K562 (cell line): ENCODE measurements around the gene CRYBG3. TPM values are rescaled to one million over a fixed set of nuclear protein-coding genes. Genes with fewer than 3 reads are reported as not detected.

ENCODE experiments used
- ATAC-seq: fragments of 200-7000 bp; cut with Tn5 transposase; 3 replicates; pipeline ENCODE4 v1.9.1; 2020; ENCODE audit warnings: moderate library complexity
- BruUV-seq: library from RNA; stranded (reverse); fragments of 400-500 nt; replicated peaks from 2 replicates; lab custom pipeline; 2021; lab: Mats Ljungman, UMichigan
- CTCF ChIA-PET: fragments of 300-600 bp; formaldehyde crosslinking; extraction: SDS; loops from one replicate; lab custom pipeline; 2021; ENCODE audit warnings: low intra/inter-chr PET ratio; lab: Yijun Ruan, JAX
- POLR2A ChIA-PET: fragments of 300-600, 350-650 bp; sonication (Branson Sonifier 250); formaldehyde crosslinking; extraction: SDS; loops from one replicate; lab custom pipeline; 2021; ENCODE audit warnings: antibody characterized with exemption, inconsistent platforms; lab: Yijun Ruan, JAX
- DNase-seq, 4 experiments: peaks; one replicate each; pipeline versions ENCODE4 v3.0.0 to v3.0.0-alpha.2; 2011 to 2018; ENCODE audit warnings: low spot score in 3 of 4, mixed read lengths in 3 of 4; ENCODE audit errors: extremely low read depth in 1 of 4
- FAIRE-seq: peaks from 2 replicates; lab custom pipeline; 2011; peaks lifted over from hg19 to GRCh38; lab: Jason Lieb, UNC
- H2AFZ ChIP-seq: 2 replicates; pipeline ENCODE4 v1.6.0; 2011; ENCODE audit warnings: low read depth, low read length, control low read depth, inconsistent platforms
- H3K27ac ChIP-seq: fragments of 200-600 bp; 3 replicates; pipeline ENCODE4 v1.8.0; 2011; ENCODE audit warnings: low read depth, mild to moderate bottlenecking, control low read depth, inconsistent platforms, low read length, moderate library complexity, mixed read lengths; ENCODE audit errors: extremely low read depth
- H3K27me3 ChIP-seq, 2 experiments: fragments of 300-600 bp in 1 of 2; 2 replicates in 1 of 2; 3 replicates in 1 of 2; pipeline versions ENCODE4 v1.6.0 to v1.8.0; 2011; ENCODE audit warnings: inconsistent platforms in 2 of 2, low read length in 2 of 2, mild to moderate bottlenecking in 1 of 2, mixed read lengths in 1 of 2, moderate library complexity in 1 of 2; ENCODE audit not compliant: control insufficient read depth in 2 of 2, insufficient read depth in 2 of 2
- H3K36me3 ChIP-seq: fragments of 300-600 bp; 3 replicates; pipeline ENCODE4 v1.8.0; 2011; ENCODE audit warnings: mild to moderate bottlenecking, low read length, inconsistent platforms; ENCODE audit not compliant: control insufficient read depth, insufficient read depth
- H3K4me1 ChIP-seq, 2 experiments: fragments of 200-600 bp in 1 of 2; replicated peaks in 1 of 2; 2 replicates in 1 of 2; 3 replicates in 1 of 2; pipeline versions ENCODE4 v1.5.1 to v1.8.0; 2011; ENCODE audit warnings: inconsistent platforms in 2 of 2, low read length in 2 of 2, mild to moderate bottlenecking in 1 of 2, mixed read lengths in 1 of 2, moderate library complexity in 1 of 2; ENCODE audit not compliant: control insufficient read depth in 2 of 2, insufficient read depth in 2 of 2
- H3K4me2 ChIP-seq: 2 replicates; pipeline ENCODE4 v1.6.1; 2011; ENCODE audit warnings: low read length, control low read depth, inconsistent platforms, mixed read lengths; ENCODE audit not compliant: insufficient read depth
- H3K4me3 ChIP-seq: fragments of 200-600 bp; sonication (generic), shearing (Covaris generic); 2 replicates; pipeline ENCODE4 v1.5.1; 2016; ENCODE audit warnings: control low read depth, inconsistent platforms
- H3K79me2 ChIP-seq: fragments of 200-600 bp; 3 replicates; pipeline ENCODE4 v1.8.0; 2011; ENCODE audit warnings: low read length, inconsistent platforms; ENCODE audit not compliant: control insufficient read depth, insufficient read depth
- H3K9ac ChIP-seq, 2 experiments: 2 replicates each; pipeline versions ENCODE4 v1.6.0 to v1.6.1; 2011; ENCODE audit warnings: low read depth in 2 of 2, low read length in 2 of 2, control low read depth in 1 of 2, inconsistent platforms in 1 of 2, mild to moderate bottlenecking in 1 of 2, mixed read lengths in 1 of 2; ENCODE audit not compliant: insufficient read depth in 1 of 2
- H3K9me1 ChIP-seq: one replicate; pipeline ENCODE4 v1.6.0; 2011; ENCODE audit warnings: inconsistent platforms, mild to moderate bottlenecking, low read length, moderate library complexity; ENCODE audit not compliant: control insufficient read depth, insufficient read depth
- H3K9me3 ChIP-seq: replicated peaks from 2 replicates; pipeline ENCODE4 v1.5.1; 2011; ENCODE audit warnings: low read depth, low read length, inconsistent platforms; ENCODE audit not compliant: control insufficient read depth, insufficient read depth
- H4K20me1 ChIP-seq: replicated peaks from 2 replicates; pipeline ENCODE4 v1.6.1; 2011; ENCODE audit warnings: low read length, inconsistent platforms, mixed read lengths; ENCODE audit not compliant: control insufficient read depth, insufficient read depth
- ATF3 ChIP-seq, 2 experiments: fragments of 450-650 bp in 1 of 2; sonication (generic) in 1 of 2; formaldehyde crosslinking in 1 of 2; IDR thresholded peaks in 1 of 2; conservative IDR thresholded peaks in 1 of 2; 2 replicates each; pipeline versions ENCODE4 v1.6.1 to v1.8.1; 2016 to 2023; ENCODE audit warnings: mild to moderate bottlenecking in 2 of 2, moderate library complexity in 2 of 2, inconsistent platforms in 1 of 2, missing genetic modification reagents in 1 of 2
- MAFK ChIP-seq: IDR thresholded peaks from 2 replicates; pipeline ENCODE4 v1.6.1; 2011; ENCODE audit warnings: low read length, improper control_type of control experiment
- MNT ChIP-seq, 2 experiments: fragments of 450-650 bp; conservative IDR thresholded peaks; 2 replicates each; pipeline ENCODE4 v1.6.1; 2017; ENCODE audit warnings: mild to moderate bottlenecking in 2 of 2, moderate library complexity in 2 of 2
- POLR2AphosphoS5 ChIP-seq: IDR thresholded peaks from 2 replicates; pipeline ENCODE4 v1.6.1; 2011; ENCODE audit warnings: mild to moderate bottlenecking, low read depth, low read length, moderate library complexity; ENCODE audit not compliant: control insufficient read depth, insufficient read depth
- ZNF511 ChIP-seq: sonication (generic); formaldehyde crosslinking; IDR thresholded peaks from 2 replicates; pipeline ENCODE4 v1.8.0; 2022; ENCODE audit warnings: mild to moderate bottlenecking, missing genetic modification reagents
- ZNF644 ChIP-seq: fragments of 200-800 bp; sonication (Bioruptor generic); IDR thresholded peaks from 2 replicates; pipeline ENCODE4 v1.6.1; 2016; ENCODE audit warnings: low read depth, missing genetic modification characterization, missing compliant biosample characterization
- WGBS: fragments of 100-300 bp; shearing (Covaris generic); methylation state at CpG from one replicate; pipeline ENCODE4 v1.1.6; 2016; ENCODE audit warnings: low coverage, mixed read lengths; ENCODE audit not compliant: insufficient coverage; ENCODE audit errors: missing lambda C conversion rate; 5-methylcytosine and 5-hydroxymethylcytosine counted together
- in situ Hi-C: fragments of 300-500 bp; cut with MboI; formaldehyde crosslinking; loops from 4 replicates; pipeline ENCODE4 v1.15.0; 2018; ENCODE audit warnings: inconsistent platforms, mixed read lengths
- intact Hi-C: fragments of 100-400 bp; cut with micrococcal nuclease; formaldehyde crosslinking; loops from 2 replicates; pipeline ENCODE4 v1.14.2; 2022
- polyA plus RNA-seq, 8 experiments: library from polyadenylated mRNA; depleted of rRNA in 4 of 8; stranded (reverse) in 5 of 8; unstranded in 3 of 8; fragments of >200 nt; fragmentation: Nextera tagmentation in 2 of 8; fragmentation: Illumina TruSeq in 1 of 8; extraction: Ambion mirVana in 2 of 8; extraction: Trizol in 1 of 8; gene quantifications; 2 replicates each; pipeline versions ENCODE4 v1.2.1 to v1.2.3, GENCODE V29; 2011 to 2014; ENCODE audit warnings: inconsistent platforms in 1 of 8, missing spikeins in 1 of 8
- total RNA-seq, 7 experiments: library from RNA; depleted of rRNA in 6 of 7; stranded (reverse); fragments of >200 nt in 6 of 7; fragmentation: Illumina TruSeq in 2 of 7; extraction: Trizol in 2 of 7; gene quantifications; 2 replicates each; pipeline versions ENCODE4 v1.2.1 to v1.2.3, GENCODE V29; 2011 to 2021; ENCODE audit warnings: low replicate concordance in 1 of 7
- TF ChIP-seq, protein P1 (sequence below): fragments of 150-350 bp; IDR thresholded peaks from 2 replicates; pipeline ENCODE4 v1.6.1; 2014; ENCODE audit warnings: low read depth, mild to moderate bottlenecking, low read length, borderline replicate concordance

Gene CRYBG3
- total and polyA plus RNA-seq, 9 of the 15 experiments (the other 6 are each of a cell fraction or from before 2014, with no cell fraction given): 0.08 to 0.72 (median 0.18) TPM

GRCh38 chr3:97948351-97949109, 126.7 kb downstream of the CRYBG3 start:
- intact Hi-C loops: no loop called here
- ChIA-PET CTCF (no interaction called here), POLR2A (no interaction called here)
- WGBS: 87% methylated on average over 5 of the region's 5 CpGs
- Histone ChIP-seq H3K9me3 (no peaks in the 10 kb centered on the region), H3K4me3 (no peak overlapping the region), H3K79me2 (no peaks in the 10 kb centered on the region), H4K20me1 (no peaks in the 10 kb centered on the region), H3K9ac (no peak overlapping the region), H3K27me3 (no peaks in the 10 kb centered on the region), H3K4me2 (no peak overlapping the region), H2AFZ (no peak overlapping the region), H3K4me1 (no peaks in the 10 kb centered on the region), H3K36me3 (peaks cover 80% of the 10 kb centered on the region)
- DNase-seq (no peak), ATAC-seq (no peak), FAIRE-seq (no peak)
- in situ Hi-C loops: no loop called here
- no peak for TF ChIP-seq ZNF644 (tag)
- TF ChIP-seq ATF3 (IDR thresholded peaks at IDR 0.05): peak; percentile 19; the same call in 1 of the 2 replicates
- no peak for TF ChIP-seq ATF3 (CRISPR knock-in tag; conservative IDR thresholded peaks at IDR 0.05)
- no peak for TF ChIP-seq MNT (conservative IDR thresholded peaks at IDR 0.05)
- TF ChIP-seq POLR2AphosphoS5: no peak
- no peak for TF ChIP-seq ZNF511
- no peak for TF ChIP-seq MAFK
- TF ChIP-seq, protein P1, sequence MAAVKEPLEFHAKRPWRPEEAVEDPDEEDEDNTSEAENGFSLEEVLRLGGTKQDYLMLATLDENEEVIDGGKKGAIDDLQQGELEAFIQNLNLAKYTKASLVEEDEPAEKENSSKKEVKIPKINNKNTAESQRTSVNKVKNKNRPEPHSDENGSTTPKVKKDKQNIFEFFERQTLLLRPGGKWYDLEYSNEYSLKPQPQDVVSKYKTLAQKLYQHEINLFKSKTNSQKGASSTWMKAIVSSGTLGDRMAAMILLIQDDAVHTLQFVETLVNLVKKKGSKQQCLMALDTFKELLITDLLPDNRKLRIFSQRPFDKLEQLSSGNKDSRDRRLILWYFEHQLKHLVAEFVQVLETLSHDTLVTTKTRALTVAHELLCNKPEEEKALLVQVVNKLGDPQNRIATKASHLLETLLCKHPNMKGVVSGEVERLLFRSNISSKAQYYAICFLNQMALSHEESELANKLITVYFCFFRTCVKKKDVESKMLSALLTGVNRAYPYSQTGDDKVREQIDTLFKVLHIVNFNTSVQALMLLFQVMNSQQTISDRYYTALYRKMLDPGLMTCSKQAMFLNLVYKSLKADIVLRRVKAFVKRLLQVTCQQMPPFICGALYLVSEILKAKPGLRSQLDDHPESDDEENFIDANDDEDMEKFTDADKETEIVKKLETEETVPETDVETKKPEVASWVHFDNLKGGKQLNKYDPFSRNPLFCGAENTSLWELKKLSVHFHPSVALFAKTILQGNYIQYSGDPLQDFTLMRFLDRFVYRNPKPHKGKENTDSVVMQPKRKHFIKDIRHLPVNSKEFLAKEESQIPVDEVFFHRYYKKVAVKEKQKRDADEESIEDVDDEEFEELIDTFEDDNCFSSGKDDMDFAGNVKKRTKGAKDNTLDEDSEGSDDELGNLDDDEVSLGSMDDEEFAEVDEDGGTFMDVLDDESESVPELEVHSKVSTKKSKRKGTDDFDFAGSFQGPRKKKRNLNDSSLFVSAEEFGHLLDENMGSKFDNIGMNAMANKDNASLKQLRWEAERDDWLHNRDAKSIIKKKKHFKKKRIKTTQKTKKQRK: no peak
- TF ChIP-seq, all 486 proteins: peak for 1
- H3K9me1 ChIP-seq: no peaks in the 10 kb centered on the region
- H3K27ac ChIP-seq: no peak overlapping the region
- no TSS peak for BruUV-seq
